Gastrocnemius medialis (tissue), 4 donors: ENCODE data around the gene FAM47A. TPM values are rescaled to one million over a fixed set of nuclear protein-coding genes. Genes with fewer than 3 reads are reported as not detected.

ENCODE experiments used
- ATAC-seq, 2 donors: fragments of 150-250 bp; one replicate each; pipeline ENCODE4 v1.9.1; 2016
- DNase-seq, 2 donors: peaks; one replicate each; pipeline ENCODE4 v3.0.0-alpha.2; 2019
- H3K27ac ChIP-seq, 4 donors: fragments of 200-600 bp; sonication (generic); 1 replicate in 1 of 4; 2 replicates in 3 of 4; pipeline ENCODE4 v1.5.1; 2016 to 2018; ENCODE audit warnings: mild to moderate bottlenecking in 2 of 4, moderate library complexity in 1 of 4
- H3K27me3 ChIP-seq, 3 donors: fragments of 200-600 bp; sonication (generic) in 2 of 3; 1 replicate in 1 of 3; 2 replicates in 2 of 3; pipeline versions ENCODE4 v1.5.1 to v1.6.0; 2016 to 2019; ENCODE audit warnings: mild to moderate bottlenecking in 1 of 3, moderate library complexity in 1 of 3
- H3K36me3 ChIP-seq, 2 donors: fragments of 200-600 bp; sonication (generic) in 1 of 2; one replicate each; pipeline ENCODE4 v1.5.1; 2017 to 2018
- H3K4me1 ChIP-seq, 2 donors: fragments of 200-600 bp; sonication (generic) in 1 of 2; one replicate each; pipeline ENCODE4 v1.5.1; 2016 to 2017; ENCODE audit warnings: mild to moderate bottlenecking in 2 of 2
- H3K4me3 ChIP-seq, 4 donors: fragments of 200-600 bp; sonication (generic) in 3 of 4; 1 replicate in 1 of 4; 2 replicates in 3 of 4; pipeline ENCODE4 v1.5.1; 2016 to 2019; ENCODE audit warnings: mild to moderate bottlenecking in 2 of 4
- H3K9me3 ChIP-seq, 3 donors: fragments of 200-600 bp; sonication (generic) in 2 of 3; 1 replicate in 1 of 3; 2 replicates in 2 of 3; pipeline ENCODE4 v1.5.1; 2016 to 2019
- POLR2A ChIP-seq, 2 donors: fragments of 450-650 bp; IDR thresholded peaks; one replicate each; pipeline ENCODE4 v1.6.1; 2017; ENCODE audit warnings: antibody characterized with exemption in 2 of 2, mild to moderate bottlenecking in 2 of 2, moderate library complexity in 2 of 2
- in situ Hi-C, 4 donors: fragments of 200-750 bp; cut with MboI; loops; one replicate each; pipeline versions ENCODE4 v1.15.0 to v1.8.0; 2017; ENCODE audit warnings: low sequenced_read_pairs in 4 of 4
- intact Hi-C: fragments of 100-400 bp; cut with DNase I; formaldehyde crosslinking; loops from one replicate; pipeline ENCODE4 v1.15.1; 2023; ENCODE audit warnings: low total_unique reads
- total RNA-seq, 4 donors: library from RNA; depleted of rRNA; stranded (reverse); fragments of >200 nt; gene quantifications; one replicate each; pipeline versions ENCODE4 v1.1.0 to v1.2.3, GENCODE V29; 2016
- TF ChIP-seq, protein P1 (sequence below), 5 experiments: fragments of 450-650 bp in 3 of 5; fragments of 200-600 bp in 2 of 5; sonication (generic) in 2 of 5; IDR thresholded peaks in 4 of 5; conservative IDR thresholded peaks in 1 of 5; 1 replicate in 4 of 5; 2 replicates in 1 of 5; pipeline ENCODE4 v1.5.1; 2016 to 2019; ENCODE audit warnings: antibody characterized with exemption in 5 of 5, mild to moderate bottlenecking in 3 of 5, moderate library complexity in 3 of 5

The FAM47A gene
- total RNA-seq, 4 donors from 2014 or later: not detected

DNA sequence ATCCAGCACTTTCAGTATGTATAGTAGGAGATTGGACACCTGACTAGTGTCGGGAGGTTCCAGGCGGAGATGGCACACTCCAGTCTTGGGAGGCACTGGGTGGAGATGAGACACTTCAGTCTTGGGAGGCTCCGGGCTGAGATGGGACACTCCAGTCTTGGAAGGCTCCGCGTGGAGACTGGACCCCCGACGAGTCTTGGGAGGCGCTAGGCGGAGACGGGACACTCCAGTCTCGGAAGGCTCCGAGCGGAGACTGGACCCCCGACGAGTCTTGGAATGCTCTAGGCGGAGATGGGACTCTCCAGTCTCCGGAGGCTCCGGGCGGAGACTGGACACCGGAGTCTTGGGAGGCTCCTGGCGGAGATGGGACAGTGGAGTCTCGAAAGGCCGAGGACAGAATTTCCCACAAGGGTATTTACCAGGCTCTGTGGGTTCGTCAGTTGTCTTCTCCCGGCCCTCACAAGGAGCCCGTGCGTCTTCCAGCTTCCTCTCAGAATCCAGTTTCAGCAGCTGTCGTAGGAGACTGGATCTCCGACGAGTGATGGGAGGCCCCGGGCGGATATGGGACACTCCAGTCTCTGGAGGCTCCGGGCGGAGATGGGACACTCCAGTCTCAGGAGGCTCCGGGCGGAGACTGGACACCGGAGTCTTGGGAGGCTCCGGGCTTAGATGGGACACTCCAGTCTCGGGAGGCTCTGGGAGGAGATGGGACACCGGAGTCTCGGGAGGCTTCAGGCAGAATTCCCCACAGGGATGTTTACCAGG, 952 bp downstream of the FAM47A start:
- no peak overlapping the region for H3K27ac ChIP-seq
- no peak for TF ChIP-seq POLR2A (IDR thresholded peaks at IDR 0.05)
- TF ChIP-seq, protein P1, sequence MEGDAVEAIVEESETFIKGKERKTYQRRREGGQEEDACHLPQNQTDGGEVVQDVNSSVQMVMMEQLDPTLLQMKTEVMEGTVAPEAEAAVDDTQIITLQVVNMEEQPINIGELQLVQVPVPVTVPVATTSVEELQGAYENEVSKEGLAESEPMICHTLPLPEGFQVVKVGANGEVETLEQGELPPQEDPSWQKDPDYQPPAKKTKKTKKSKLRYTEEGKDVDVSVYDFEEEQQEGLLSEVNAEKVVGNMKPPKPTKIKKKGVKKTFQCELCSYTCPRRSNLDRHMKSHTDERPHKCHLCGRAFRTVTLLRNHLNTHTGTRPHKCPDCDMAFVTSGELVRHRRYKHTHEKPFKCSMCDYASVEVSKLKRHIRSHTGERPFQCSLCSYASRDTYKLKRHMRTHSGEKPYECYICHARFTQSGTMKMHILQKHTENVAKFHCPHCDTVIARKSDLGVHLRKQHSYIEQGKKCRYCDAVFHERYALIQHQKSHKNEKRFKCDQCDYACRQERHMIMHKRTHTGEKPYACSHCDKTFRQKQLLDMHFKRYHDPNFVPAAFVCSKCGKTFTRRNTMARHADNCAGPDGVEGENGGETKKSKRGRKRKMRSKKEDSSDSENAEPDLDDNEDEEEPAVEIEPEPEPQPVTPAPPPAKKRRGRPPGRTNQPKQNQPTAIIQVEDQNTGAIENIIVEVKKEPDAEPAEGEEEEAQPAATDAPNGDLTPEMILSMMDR (IDR thresholded peaks at IDR 0.05 in 4 of 5, conservative IDR thresholded peaks at IDR 0.05 in 1 of 5): no peak
- DNase-seq (no peak), ATAC-seq (no peak)
- H3K9me3 ChIP-seq: no peaks in the 10 kb centered on the region
- H3K27me3 ChIP-seq: no peaks in the 10 kb centered on the region
- H3K4me3 ChIP-seq: no peak overlapping the region
- intact Hi-C loops: no loop called here
- H3K4me1 ChIP-seq: no peaks in the 10 kb centered on the region
- in situ Hi-C loops: no loop called here
- H3K36me3 ChIP-seq: no peaks in the 10 kb centered on the region

DNA sequence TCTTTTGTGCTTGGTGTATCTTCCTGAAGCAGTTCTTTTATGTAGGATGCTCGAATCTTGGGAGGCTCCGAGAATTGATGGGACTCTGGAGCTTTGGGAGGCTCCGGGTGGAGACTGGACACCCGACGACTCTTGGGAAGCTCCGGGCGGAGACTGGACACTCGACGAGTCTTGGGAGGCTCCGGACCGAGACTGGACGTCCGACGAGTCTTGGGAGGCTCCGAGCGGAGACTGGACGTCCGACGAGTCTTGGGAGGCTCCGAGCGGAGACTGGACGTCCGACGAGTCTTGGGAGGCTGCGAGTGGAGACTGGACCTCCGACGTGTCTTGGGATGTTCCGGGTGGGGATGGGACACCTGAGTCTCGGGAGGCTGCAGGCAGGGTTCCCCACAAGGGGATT, 1.6 kb downstream of the FAM47A start:
- Histone ChIP-seq H3K36me3 (no peaks in the 10 kb centered on the region), H3K27ac (no peak overlapping the region), H3K9me3 (no peaks in the 10 kb centered on the region), H3K4me1 (no peaks in the 10 kb centered on the region), H3K4me3 (no peak overlapping the region), H3K27me3 (no peaks in the 10 kb centered on the region)
- in situ Hi-C loops: no loop called here
- intact Hi-C loops: no loop called here
- TF ChIP-seq, protein P1 (IDR thresholded peaks at IDR 0.05 in 4 of 5, conservative IDR thresholded peaks at IDR 0.05 in 1 of 5): no peak
- no peak for TF ChIP-seq POLR2A (IDR thresholded peaks at IDR 0.05)
- DNase-seq (no peak), ATAC-seq (no peak)

DNA sequence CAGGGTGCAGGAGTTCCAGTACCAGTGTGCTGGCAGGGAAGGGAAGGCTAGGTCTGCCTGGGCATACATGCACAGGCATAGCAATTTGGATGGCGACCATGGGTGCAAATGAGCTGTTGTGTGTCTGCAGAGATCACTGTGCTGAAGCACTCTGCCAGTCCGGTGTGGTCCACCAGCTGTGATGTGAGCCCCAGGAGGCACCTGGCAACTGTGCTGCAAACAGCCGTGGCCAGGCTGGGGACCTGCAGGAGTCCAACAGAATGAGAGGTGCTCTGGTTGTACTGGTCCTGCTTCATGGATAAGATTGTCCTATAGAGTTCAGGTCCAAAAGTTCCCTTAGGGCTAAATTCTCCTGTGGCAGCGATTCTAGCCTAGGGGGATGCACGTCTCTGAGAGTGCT, 6.1 kb downstream of the FAM47A start:
- TF ChIP-seq, protein P1 (IDR thresholded peaks at IDR 0.05 in 4 of 5, conservative IDR thresholded peaks at IDR 0.05 in 1 of 5): no peak
- TF ChIP-seq POLR2A (IDR thresholded peaks at IDR 0.05): no peak
- DNase-seq (no peak), ATAC-seq (no peak)
- Histone ChIP-seq H3K27me3 (no peaks in the 10 kb centered on the region), H3K4me3 (no peak overlapping the region), H3K27ac (no peak overlapping the region), H3K36me3 (no peaks in the 10 kb centered on the region), H3K9me3 (peaks cover 0 to 6% (median 0%) of the 10 kb centered on the region in 3 donors), H3K4me1 (no peaks in the 10 kb centered on the region)
- in situ Hi-C loops: no loop called here
- intact Hi-C loops: no loop called here

DNA sequence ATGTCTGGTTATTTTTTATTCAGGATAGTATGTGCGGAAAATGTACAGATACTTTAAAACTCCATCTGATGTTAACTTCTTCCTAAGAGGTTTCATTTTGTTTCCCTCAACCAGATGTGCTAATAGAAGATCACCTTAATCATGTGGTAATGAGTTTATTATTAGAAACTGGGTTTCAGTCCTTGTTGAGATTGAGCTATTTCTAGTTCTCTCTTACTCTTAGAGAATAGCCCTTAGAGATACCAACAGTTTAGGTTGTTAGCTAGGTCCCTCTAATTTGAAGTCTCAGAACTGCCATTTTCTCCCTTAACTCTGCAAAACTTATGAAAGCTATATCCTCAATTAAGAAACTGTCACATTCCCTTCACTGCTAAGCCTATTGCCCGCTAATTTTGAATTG, 13.0 kb downstream of the FAM47A start:
- in situ Hi-C loops: no loop called here
- Histone ChIP-seq H3K4me1 (no peaks in the 10 kb centered on the region), H3K36me3 (no peaks in the 10 kb centered on the region), H3K9me3 (peaks cover 0 to 6% (median 0%) of the 10 kb centered on the region in 3 donors), H3K27me3 (no peaks in the 10 kb centered on the region), H3K4me3 (no peak overlapping the region), H3K27ac (no peak overlapping the region)
- no peak for DNase-seq
- TF ChIP-seq, protein P1 (IDR thresholded peaks at IDR 0.05 in 4 of 5, conservative IDR thresholded peaks at IDR 0.05 in 1 of 5): no peak
- TF ChIP-seq POLR2A (IDR thresholded peaks at IDR 0.05): no peak
- ATAC-seq: no peak
- intact Hi-C loops: no loop called here

DNA sequence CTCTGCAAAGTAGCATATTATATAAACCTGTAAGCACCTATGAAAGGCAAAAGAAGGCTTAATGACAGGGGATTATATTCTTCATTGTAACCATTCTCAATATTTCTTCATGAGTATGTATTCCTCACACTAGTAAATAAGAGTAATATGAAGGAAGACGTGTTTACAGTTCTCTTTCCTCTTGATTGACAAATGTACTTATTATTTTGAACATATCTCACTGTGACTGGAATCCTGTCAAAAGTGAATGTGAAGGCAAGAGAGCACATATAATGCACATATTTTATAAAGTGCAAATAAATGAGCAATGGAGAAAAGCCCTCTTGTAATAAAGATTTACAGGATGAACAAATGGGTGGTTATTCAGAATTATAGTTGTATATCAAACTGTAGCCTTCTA, 19.7 kb downstream of the FAM47A start:
- no peak overlapping the region for H3K4me3 ChIP-seq
- H3K36me3 ChIP-seq: no peaks in the 10 kb centered on the region
- in situ Hi-C loops (no loop called here), intact Hi-C loops (no loop called here)
- DNase-seq (no peak), ATAC-seq (no peak)
- no peaks in the 10 kb centered on the region for H3K9me3 ChIP-seq
- H3K27me3 ChIP-seq: no peaks in the 10 kb centered on the region
- TF ChIP-seq, protein P1 (IDR thresholded peaks at IDR 0.05 in 4 of 5, conservative IDR thresholded peaks at IDR 0.05 in 1 of 5): no peak
- no peak for TF ChIP-seq POLR2A (IDR thresholded peaks at IDR 0.05)
- no peaks in the 10 kb centered on the region for H3K4me1 ChIP-seq
- H3K27ac ChIP-seq: no peak overlapping the region
